ENCODE results near the gene VPS35L.

DNA sequence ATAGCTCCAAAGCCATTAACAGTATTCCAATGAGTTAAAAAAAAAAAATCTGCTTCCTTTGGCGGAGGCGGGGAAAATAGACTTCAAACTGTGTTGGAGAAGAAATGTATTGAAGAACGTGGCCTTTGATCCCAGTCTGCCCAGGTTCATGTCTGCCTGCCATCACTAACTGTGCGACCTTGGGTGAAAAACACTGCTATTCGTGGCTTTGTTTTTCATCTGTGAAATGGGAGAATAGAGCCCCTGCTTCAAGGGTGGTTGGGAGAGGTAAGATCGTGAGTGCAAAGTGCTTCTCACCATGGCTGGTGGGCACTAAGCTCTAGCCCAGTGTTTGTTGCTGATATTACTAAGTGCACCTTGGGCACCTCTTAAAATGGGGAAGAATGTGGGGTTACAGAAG, 69.5 kb downstream of the VPS35L start:
- TF ChIP-seq CTCF (IDR thresholded peaks at IDR 0.05), result no peak
- no peak for TF ChIP-seq POLR2A (IDR thresholded peaks at IDR 0.05)

All from prostate gland (tissue), 2 donors.